ENCODE measurements around the gene SPATA21. TPM values are rescaled to one million over a fixed set of nuclear protein-coding genes. Genes with fewer than 3 reads are reported as not detected.

SPATA21 gene
- total RNA-seq, 2 donors from 2014 or later, result not detected

DNA sequence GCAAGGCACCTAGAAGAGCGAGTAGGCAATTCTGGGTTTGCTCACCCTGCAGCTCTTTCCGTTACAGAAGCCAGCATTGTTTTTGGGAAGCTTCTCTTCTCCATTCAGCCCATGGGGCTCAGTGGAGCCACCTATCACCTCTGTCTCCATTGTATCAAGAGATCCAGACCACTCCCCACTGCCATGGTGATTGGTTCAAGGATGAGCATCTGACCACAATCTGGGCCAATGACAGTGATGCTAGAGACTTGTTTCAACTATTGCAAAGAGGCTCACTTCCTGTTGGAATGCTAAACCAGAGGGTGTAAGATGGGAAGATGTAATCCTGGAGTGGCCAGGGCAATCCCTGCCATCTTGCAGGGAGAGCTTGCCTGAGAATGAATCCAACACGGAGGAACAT, 6.6 kb downstream of the SPATA21 start:
- no peak for DNase-seq (ENCODE audit: low spot score)
- no peaks in the 10 kb centered on the region for H3K36me3 ChIP-seq
- H3K4me3 ChIP-seq, result no peak overlapping the region
- TF ChIP-seq, protein P1, sequence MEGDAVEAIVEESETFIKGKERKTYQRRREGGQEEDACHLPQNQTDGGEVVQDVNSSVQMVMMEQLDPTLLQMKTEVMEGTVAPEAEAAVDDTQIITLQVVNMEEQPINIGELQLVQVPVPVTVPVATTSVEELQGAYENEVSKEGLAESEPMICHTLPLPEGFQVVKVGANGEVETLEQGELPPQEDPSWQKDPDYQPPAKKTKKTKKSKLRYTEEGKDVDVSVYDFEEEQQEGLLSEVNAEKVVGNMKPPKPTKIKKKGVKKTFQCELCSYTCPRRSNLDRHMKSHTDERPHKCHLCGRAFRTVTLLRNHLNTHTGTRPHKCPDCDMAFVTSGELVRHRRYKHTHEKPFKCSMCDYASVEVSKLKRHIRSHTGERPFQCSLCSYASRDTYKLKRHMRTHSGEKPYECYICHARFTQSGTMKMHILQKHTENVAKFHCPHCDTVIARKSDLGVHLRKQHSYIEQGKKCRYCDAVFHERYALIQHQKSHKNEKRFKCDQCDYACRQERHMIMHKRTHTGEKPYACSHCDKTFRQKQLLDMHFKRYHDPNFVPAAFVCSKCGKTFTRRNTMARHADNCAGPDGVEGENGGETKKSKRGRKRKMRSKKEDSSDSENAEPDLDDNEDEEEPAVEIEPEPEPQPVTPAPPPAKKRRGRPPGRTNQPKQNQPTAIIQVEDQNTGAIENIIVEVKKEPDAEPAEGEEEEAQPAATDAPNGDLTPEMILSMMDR (IDR thresholded peaks at IDR 0.05), result no peak
- no peaks in the 10 kb centered on the region for H3K4me1 ChIP-seq
- no peaks in the 10 kb centered on the region for H3K9me3 ChIP-seq
- no peak overlapping the region for H3K27ac ChIP-seq
- no peaks in the 10 kb centered on the region for H3K27me3 ChIP-seq

DNA sequence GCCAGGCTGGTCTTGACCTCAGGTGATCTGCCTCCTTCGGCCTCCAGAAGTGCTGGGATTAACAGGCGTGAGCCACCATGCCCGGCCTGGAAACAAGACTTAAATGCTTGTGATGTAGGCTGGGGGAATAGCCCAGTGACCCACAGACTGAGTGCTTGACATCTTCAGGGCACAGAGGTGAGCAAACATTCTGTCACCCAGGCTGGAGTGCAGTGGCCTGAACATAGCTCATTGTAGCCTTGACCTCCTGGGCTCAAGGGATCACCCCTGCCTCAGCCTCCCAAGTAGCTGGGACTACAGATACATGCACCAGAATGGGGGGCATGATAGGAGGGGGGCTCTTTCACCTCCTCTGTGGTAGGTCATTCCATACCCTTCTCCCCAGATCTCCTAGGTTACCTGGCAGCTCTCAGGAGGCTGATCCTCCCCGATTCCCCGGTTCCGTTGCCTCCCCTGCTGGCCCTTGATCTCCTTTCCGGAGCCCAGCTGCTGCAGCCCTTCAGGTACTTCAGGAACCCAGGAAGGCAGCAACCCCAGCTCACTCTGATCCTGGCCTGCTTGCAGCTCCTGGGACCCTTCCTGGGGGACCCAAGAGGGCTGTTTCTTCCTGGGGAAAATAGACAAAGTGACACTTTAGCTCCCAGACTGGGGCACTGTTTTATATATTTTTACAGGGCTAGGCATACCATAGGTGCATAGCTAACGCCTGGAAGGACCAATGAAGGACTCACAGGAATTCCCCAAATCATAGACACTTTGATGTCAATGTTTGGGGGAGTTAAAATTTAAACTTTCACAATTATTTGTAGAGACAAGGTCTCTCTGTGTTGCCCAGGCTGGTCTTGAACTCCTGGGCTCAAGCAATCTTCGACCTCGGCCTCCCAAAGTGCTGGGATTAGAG, 11.8 kb downstream of the SPATA21 start:
- Histone ChIP-seq H3K4me3 (no peak overlapping the region), H3K36me3 (no peaks in the 10 kb centered on the region), H3K9me3 (no peaks in the 10 kb centered on the region), H3K4me1 (no peaks in the 10 kb centered on the region), H3K27me3 (no peaks in the 10 kb centered on the region), H3K27ac (no peak overlapping the region)
- TF ChIP-seq, protein P1 (IDR thresholded peaks at IDR 0.05), result no peak
- DNase-seq (ENCODE audit: low spot score), result no peak

DNA sequence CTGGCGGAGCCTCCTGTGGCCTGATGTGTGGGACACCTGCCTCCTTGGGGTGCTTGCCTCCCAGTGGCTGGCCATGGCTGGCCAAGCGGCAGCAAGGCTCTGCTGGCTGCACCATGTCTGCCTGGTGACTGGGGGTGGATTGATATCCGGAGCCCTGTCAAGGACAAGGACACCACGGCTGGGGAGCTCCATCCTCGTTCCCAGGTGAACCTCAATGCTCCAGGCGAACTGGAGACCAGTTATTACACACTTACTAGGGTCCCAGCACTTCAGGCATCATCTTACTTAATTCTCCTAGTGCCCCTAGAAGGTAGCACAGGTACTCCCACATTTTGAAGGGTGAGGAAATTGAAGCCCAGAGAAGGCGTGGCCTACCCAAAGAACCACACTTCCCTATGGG, 15.2 kb downstream of the SPATA21 start:
- Histone ChIP-seq H3K27me3 (no peaks in the 10 kb centered on the region), H3K4me3 (no peak overlapping the region), H3K9me3 (no peaks in the 10 kb centered on the region), H3K4me1 (no peaks in the 10 kb centered on the region), H3K27ac (no peak overlapping the region), H3K36me3 (no peaks in the 10 kb centered on the region)
- TF ChIP-seq, protein P1 (IDR thresholded peaks at IDR 0.05), result no peak
- no peak for DNase-seq (ENCODE audit: low spot score)

DNA sequence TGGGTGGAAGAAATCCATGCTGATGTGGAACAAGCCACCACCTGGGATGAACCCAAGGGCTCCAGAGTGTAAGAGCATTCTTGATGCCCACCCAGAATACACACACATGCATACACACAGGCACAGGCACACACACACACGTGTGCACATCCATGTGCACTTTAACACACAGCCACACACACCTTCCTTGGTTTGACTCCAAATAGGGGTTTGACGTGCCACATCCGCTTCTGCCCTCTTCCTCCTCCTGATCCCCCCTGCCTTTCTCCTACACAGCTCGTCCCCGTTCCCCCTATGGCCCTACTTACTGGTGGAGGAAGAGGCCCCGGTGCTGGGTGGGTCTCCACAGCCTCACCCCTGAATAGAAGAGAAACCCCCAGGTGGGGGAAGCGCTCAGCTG, 16.0 kb downstream of the SPATA21 start:
- H3K4me3 ChIP-seq, result no peak overlapping the region
- no peak for DNase-seq (ENCODE audit: low spot score)
- H3K27ac ChIP-seq, result no peak overlapping the region
- H3K9me3 ChIP-seq, result no peaks in the 10 kb centered on the region
- no peaks in the 10 kb centered on the region for H3K36me3 ChIP-seq
- TF ChIP-seq, protein P1 (IDR thresholded peaks at IDR 0.05), result no peak
- H3K4me1 ChIP-seq, result no peaks in the 10 kb centered on the region
- H3K27me3 ChIP-seq, result no peaks in the 10 kb centered on the region

DNA sequence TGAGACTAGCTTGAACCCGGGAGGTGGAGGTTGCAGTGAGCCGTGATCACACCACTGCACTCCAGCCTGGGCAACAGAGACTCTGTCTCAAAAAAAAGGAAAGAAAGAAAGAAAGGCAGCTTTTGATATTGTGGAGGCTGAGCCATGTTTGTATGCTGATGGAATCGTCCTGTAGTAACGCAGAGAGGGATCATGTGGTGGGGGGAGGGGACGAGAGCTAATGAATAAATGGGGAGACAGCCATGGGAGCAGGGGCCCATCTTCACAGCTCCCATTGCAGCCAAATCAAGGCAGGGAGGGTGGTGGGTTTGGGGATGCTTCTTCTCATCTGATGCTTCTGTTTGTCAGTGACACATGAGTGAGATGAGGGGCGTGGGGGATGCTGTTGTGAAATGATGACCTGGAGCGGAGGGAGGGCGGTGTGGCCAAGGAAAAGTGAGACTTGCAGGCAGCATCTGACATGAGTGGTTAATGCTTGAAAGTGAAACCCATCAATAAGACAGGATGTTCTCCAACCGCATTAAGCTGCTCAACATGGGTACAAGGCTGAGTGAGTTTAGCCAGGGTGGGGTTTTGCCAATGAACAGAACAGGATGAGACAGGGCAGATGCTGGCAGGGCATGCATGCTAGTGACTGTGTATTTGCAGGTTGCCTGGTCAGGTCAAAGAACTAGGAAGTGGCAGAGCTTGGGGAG, 16.7 kb downstream of the SPATA21 start:
- TF ChIP-seq, protein P1 (IDR thresholded peaks at IDR 0.05), result no peak
- DNase-seq (ENCODE audit: low spot score), result no peak
- Histone ChIP-seq H3K4me3 (no peak overlapping the region), H3K9me3 (no peaks in the 10 kb centered on the region), H3K27ac (no peak overlapping the region), H3K4me1 (no peaks in the 10 kb centered on the region), H3K27me3 (no peaks in the 10 kb centered on the region), H3K36me3 (no peaks in the 10 kb centered on the region)

All from right atrium auricular region (tissue), 2 donors.